Measurements from ENCODE around the gene ST7.

ST7 gene

GRCh38 chr7:116988363-116988989 lies 35.2 kb downstream of the ST7 start:
- TF ChIP-seq CTCF (IDR thresholded peaks at IDR 0.05; ENCODE audit: borderline replicate concordance, insufficient read depth, low read depth, low read length) = no peak

GRCh38 chr7:116990056-116990455 lies 36.8 kb downstream of the ST7 start:
- TF ChIP-seq CTCF (IDR thresholded peaks at IDR 0.05; ENCODE audit: borderline replicate concordance, insufficient read depth, low read depth, low read length) = no peak
- H3K4me3 ChIP-seq (ENCODE audit: low read depth, low read length) = no peak overlapping the region

More at GRCh38 chr7:116988363-116988989, 35.2 kb downstream of the ST7 start:
- H3K4me3 ChIP-seq (ENCODE audit: low read depth, low read length) = no peak overlapping the region

- TF ChIP-seq CTCF (IDR thresholded peaks at IDR 0.05; ENCODE audit: borderline replicate concordance, insufficient read depth, low read depth, low read length) = no peak
- no peak overlapping the region for H3K4me3 ChIP-seq (ENCODE audit: low read depth, low read length)
Observed at GRCh38 chr7:116991233-116991632, 37.9 kb downstream of the ST7 start.

- TF ChIP-seq CTCF (IDR thresholded peaks at IDR 0.05; ENCODE audit: borderline replicate concordance, insufficient read depth, low read depth, low read length) = no peak
- H3K4me3 ChIP-seq (ENCODE audit: low read depth, low read length) = no peak overlapping the region
Observed at GRCh38 chr7:116994611-116995010, 41.3 kb downstream of the ST7 start.

- TF ChIP-seq CTCF (IDR thresholded peaks at IDR 0.05; ENCODE audit: borderline replicate concordance, insufficient read depth, low read depth, low read length) = no peak
Observed at GRCh38 chr7:116997972-116998371, 44.7 kb downstream of the ST7 start.

GRCh38 chr7:116998567-116999175 lies 45.4 kb downstream of the ST7 start:
- TF ChIP-seq CTCF (IDR thresholded peaks at IDR 0.05; ENCODE audit: borderline replicate concordance, insufficient read depth, low read depth, low read length) = no peak

More at GRCh38 chr7:116997972-116998371, 44.7 kb downstream of the ST7 start:
- H3K4me3 ChIP-seq (ENCODE audit: low read depth, low read length) = no peak overlapping the region

GRCh38 chr7:116999311-116999710 lies 46.0 kb downstream of the ST7 start:
- H3K4me3 ChIP-seq (ENCODE audit: low read depth, low read length) = no peak overlapping the region
- no peak for TF ChIP-seq CTCF (IDR thresholded peaks at IDR 0.05; ENCODE audit: borderline replicate concordance, insufficient read depth, low read depth, low read length)

More at GRCh38 chr7:116998567-116999175, 45.4 kb downstream of the ST7 start:
- H3K4me3 ChIP-seq (ENCODE audit: low read depth, low read length) = no peak overlapping the region
